GM21717 (cell line): ENCODE results near the gene DGUOK.

Experiments
- ATAC-seq: cut with Tn5 transposase; IDR thresholded peaks from one replicate; pipeline ENCODE4 v1.9.1; 2021; ENCODE audit warnings: mild to moderate bottlenecking, moderate library complexity; ENCODE audit not compliant: unreplicated experiment

The DGUOK gene

DNA sequence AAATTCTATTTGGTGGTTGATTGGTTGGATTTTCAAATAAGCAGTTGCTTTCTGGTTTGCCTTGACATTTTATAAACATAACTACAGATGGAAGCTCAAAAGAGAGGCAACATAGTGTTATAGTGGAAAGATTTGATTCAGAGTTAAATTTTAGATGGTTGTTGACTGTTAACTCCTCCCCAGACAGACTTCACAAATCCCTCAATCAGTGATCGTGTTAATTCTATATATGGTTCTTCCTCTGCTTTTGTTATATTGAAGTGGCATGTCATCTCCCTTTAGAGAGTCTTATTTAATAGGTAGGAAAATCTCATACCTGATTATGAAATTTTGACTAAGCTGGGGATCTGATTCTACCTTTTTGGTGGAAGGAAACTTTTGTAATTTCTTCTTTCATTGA lies 19.5 kb downstream of the DGUOK start:
- no peak for ATAC-seq

DNA sequence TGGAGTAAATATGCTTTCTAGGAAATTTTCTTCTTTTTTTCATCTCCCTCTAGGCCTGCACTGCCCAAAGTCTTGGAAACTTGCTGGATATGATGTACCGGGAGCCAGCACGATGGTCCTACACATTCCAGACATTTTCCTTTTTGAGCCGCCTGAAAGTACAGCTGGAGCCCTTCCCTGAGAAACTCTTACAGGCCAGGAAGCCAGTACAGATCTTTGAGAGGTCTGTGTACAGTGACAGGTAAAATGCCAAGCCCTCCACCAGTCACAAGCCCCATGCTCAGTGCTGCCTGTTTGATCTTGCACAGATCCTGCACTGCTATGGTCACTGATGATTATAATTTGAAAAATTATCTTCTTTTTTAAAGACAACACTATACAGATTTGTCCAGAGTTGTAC lies 20.0 kb downstream of the DGUOK start:
- ATAC-seq: no peak

- ATAC-seq: no peak
These were observed 20.8 kb downstream of the DGUOK start for GRCh38 chr2:73947412-73948018.

- ATAC-seq: no peak
These were observed 23.1 kb downstream of the DGUOK start for GRCh38 chr2:73949802-73950201.

DNA sequence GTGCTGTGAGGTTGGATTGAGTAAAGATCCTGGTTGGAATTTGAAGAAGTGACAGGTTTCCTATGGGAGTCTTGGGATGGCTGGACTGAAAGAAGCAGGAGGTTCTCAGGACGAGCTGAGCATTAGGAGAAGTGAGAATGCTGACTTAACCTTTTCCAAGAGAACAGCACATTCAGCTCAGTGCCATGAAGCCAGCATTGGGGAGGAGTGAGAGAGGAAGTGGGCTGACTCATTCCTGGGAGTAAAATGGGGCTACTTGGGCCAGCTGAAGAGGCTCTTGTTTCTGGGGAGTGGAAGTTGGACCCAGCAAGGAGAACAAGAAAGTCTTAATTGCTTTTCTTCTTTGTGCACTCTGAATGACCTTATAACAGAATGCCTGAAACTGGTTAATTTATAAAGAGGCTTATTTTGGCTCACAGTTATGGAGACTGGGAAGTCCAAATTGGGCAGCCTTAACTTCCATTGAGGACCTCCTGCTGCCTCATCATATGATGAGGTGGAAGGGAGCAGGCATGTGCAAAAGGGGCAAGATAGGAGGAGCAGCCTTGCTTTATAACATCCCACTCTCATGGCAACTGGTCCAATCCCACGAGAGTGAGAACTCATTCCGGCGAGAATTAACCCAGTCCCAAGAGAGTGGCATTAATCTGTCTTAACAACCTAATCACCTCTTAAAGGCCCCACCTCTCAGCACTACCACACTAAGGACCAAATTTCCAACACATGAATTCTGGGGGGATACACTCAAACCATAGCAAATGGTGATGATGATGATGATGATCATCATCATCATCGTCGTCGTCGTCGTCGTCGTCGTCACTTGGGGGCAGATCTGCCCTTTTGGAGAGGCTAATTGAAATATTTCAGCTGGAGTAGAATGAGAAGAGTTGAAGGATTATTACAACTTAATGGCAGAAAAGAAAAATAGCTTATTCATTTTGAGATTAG lies 26.1 kb downstream of the DGUOK start:
- no peak for ATAC-seq

DNA sequence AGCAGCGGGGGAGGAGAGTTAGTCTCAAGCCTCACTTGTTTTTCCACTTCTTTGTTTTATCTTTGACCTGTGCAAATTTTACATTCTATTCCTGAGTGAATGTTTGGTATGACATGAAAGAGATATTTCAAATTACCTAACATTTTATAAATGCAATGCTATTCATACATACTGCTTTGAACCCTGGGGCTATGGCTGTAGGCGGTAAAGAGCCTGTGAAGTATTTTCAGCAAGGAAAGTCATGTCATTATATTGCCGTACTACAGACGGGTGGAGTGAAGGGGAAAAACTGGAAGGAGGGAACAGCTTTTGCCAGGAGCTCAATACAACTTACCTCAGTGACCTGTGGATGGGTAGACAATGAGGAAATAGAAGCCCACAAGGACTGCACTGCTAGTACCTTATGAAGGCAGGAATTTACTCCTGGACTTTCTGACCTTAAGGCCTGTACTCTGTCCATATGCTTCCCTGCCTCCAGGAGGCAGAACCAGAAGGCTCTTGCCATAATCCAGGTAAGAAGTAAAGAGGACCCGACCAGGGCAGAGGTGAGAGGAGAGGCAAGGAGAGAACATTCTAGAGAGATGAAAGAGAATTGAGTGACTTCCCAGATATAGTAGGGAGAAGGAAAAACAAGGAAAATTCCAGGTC lies 29.7 kb downstream of the DGUOK start:
- ATAC-seq: no peak

DNA sequence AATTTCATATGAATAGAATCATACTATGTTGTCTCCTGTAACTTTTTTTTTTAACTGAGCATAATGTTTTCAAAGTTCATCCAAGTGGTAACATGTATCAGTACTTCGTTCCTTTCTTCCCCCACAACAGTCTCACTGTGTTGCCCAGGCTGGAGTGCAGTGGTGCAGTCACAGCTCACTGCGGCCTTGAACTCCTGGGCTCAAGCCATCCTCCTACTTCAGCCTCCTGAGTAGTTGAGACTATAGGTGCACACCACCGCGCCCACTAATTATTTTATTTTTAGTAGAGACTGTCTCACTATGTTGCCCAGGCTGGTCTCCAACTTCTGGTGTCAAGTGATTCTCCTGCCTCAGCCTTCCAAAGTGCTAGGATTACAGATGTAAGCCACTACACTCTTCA lies 34.6 kb downstream of the DGUOK start:
- ATAC-seq: no peak

DNA sequence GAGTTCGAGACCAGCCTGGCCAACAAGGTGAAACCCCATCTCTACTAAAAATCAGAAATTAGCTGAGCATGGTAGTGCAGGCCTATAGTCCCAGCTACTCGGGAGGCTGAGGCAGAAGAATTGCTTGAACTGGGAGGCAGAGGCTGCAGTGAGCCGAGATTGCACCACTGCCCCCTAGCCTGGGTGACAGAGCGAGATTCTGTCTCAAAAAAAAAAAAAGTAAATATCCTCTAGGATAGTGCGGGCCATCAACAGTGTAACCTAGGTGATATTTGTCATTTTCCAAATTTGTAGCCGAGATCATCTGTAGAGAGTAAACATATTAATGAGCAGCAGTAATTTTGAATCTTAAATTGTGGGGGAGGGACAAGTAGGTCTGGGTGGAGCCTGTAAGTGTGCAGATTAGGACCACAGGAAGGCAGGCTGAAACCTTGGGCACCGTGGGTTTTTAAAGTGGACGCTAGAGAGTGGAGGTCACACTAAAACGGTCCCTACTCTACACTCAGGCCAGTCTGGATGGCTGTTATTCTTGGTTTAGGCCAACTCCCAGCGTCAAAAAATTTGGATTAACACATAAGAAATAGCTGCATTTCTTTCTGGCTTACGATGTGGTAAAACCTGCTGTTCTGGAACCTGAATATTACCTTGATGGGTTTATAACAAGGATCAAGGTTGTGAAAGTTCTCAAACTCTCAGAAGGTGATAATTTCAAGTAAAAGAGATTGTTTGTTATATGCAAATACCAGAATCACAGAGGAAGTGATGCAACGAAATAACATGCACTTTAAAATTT lies 35.3 kb downstream of the DGUOK start:
- ATAC-seq: no peak

DNA sequence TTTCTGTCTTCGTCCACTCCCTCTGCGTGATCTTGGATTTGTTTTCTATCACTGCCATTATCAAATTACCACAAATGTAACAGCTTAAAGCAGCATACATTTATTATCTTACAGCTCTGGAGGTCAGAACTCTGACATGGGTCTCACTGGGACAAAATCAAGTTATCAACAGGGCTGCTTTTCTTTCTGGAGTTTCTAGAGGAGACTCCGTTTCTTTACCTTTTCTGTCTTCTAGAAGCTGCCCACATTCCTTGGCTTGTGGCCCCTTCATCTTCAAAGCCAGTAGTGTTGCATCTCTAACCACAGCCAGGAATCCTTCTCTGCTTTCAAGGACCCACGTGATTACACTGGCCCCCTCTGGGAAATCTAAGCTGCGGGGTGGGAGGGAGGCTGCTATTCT lies 36.1 kb downstream of the DGUOK start:
- no peak for ATAC-seq

DNA sequence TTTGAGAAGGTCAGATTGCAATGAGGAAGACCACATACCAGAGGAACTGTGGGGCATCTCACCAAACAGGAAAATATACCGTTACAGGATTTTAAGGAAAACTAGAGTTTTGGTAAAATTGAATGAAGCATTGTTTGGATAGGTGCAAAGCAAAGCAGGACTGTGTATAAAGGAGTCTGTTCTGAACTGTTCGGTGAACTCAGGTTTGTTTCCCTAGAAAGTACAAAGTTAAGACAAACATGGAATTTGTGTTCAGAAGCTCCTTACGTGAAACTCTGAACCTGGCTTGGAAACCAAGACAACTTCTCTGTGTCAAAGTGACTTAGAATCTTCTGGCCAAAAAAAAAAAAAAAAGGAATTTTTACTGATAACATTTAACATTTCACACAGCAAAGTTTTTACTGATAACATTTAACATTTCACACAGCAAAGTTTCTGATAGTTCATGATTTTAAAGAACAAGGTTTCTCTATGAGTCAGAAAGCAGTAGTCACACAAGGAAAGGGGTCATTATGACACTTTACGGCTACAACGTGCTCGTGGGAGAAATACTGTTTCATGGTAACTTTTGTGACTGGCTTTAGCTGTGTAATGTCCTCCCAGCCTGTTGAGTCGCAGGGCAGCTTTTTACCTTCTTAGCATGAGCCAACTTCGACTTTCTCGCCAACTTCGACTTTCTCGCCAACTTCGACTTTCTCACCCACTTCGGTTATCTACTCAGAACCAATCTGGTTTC lies 36.9 kb downstream of the DGUOK start:
- ATAC-seq: no peak

- ATAC-seq: no peak
These were observed 37.5 kb downstream of the DGUOK start for GRCh38 chr2:73964223-73964622.

GRCh38 chr2:73965053-73965452 lies 38.4 kb downstream of the DGUOK start:
- ATAC-seq: no peak

GRCh38 chr2:73968357-73968937 lies 41.8 kb downstream of the DGUOK start:
- ATAC-seq: no peak

GRCh38 chr2:73969356-73969755 lies 42.7 kb downstream of the DGUOK start:
- ATAC-seq: no peak

DNA sequence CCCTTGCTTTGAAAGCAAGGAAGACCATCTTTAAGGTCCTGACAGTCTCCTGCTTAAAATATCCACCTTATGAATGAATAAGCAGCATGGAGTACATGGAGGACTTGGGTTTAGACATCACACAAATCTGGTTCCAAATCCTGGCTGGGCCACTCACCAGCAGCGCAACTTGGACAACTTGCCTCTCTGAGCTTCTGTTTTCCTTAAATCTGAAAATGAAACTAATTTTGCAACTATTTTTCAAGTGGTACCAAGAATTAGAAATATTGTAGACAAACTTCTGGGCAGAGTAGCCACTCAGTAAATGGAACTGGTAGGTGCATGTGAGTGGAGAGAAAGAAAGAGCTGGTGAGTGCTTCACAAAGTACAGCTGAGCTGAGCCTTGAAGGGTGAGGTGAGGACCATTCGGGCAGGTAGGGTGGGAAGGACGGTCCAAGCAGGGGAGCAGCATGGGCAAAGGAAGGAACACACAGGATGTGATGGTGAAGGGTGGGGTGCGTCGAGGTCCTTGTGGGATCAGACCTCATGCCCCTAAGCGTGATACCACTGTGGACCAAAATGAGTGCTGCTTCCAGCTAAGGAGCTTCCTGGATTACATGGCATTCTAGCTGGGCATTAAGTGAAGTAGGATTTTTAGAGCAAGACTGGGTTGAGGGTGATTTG lies 43.6 kb downstream of the DGUOK start:
- peak; percentile 8 for ATAC-seq

- peak; percentile 84 for ATAC-seq
These were observed 44.3 kb downstream of the DGUOK start for GRCh38 chr2:73970850-73971471.

DNA sequence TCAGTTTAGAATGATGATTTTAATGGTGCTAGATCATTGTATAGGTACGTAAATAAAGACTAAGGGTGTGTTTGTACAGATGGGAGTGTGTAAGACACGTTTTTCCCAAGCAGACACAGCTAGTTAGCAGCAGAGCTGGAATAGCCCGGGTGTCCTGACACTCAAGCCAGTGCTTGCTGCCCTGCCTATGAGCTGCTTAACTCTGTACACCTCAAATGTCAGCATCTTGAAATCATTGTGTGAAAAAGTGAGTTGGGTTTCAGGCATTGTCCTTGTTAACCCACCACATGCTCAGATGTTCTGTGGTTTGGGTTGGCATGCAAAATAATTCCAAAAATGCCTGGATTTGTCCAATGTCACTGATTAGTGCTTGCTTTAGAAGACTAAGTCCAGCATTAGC lies 45.0 kb downstream of the DGUOK start:
- ATAC-seq: no peak

- ATAC-seq: no peak
These were observed 46.2 kb downstream of the DGUOK start for GRCh38 chr2:73972846-73973245.

GRCh38 chr2:73975731-73976130 lies 49.1 kb downstream of the DGUOK start:
- no peak for ATAC-seq
